Activated CD8-positive, alpha-beta T cell treated with anti-CD3 and anti-CD28 coated beads, Interleukin-2, amount 10 ng/mL, durations not matched to agents 7 days and 5 days (primary cell): Measurements from ENCODE around the gene ESYT1. TPM values are rescaled to one million over a fixed set of nuclear protein-coding genes. Genes with fewer than 3 reads are reported as not detected.
"Not testable (repeated sequence)": the region's sequence is repeated elsewhere in the genome, so short reads cannot be mapped to it uniquely, and the experiment has no call there.

Experiments used
- ATAC-seq: fragments of 150-1000 bp; cut with Tn5 transposase; one replicate; pipeline ENCODE4 v1.10.0; 2021; ENCODE audit warnings: moderate library complexity
- CTCF ChIA-PET: fragments of 350-600 bp; sonication (Branson Sonifier 250); formaldehyde crosslinking; loops from one replicate; lab custom pipeline; 2021; ENCODE audit warnings: antibody characterized with exemption; lab: Charles Lee
- POLR2A ChIA-PET: fragments of 350-600 bp; sonication (Branson Sonifier 250); formaldehyde crosslinking; loops from one replicate; lab custom pipeline; 2021; ENCODE audit warnings: antibody characterized with exemption; lab: Charles Lee
- DNase-seq: peaks from one replicate; pipeline ENCODE4 v3.0.0-alpha.2; 2020
- H3K27ac Mint-ChIP-seq: one replicate; pipeline ENCODE4 v1.8.0; 2021; ENCODE audit warnings: mild to moderate bottlenecking, mixed read lengths
- H3K27me3 Mint-ChIP-seq: one replicate; pipeline ENCODE4 v1.8.0; 2021; ENCODE audit warnings: low read depth, mixed read lengths
- H3K36me3 Mint-ChIP-seq: one replicate; pipeline ENCODE4 v1.8.0; 2021; ENCODE audit warnings: low read depth, mixed read lengths
- H3K4me1 Mint-ChIP-seq: one replicate; pipeline ENCODE4 v1.8.0; 2021; ENCODE audit warnings: low read depth, mixed read lengths
- H3K4me3 Mint-ChIP-seq: one replicate; pipeline ENCODE4 v1.8.0; 2021; ENCODE audit warnings: mild to moderate bottlenecking, mixed read lengths
- H3K9me3 Mint-ChIP-seq: one replicate; pipeline ENCODE4 v1.8.0; 2022; ENCODE audit warnings: mixed read lengths; ENCODE audit not compliant: insufficient read depth
- total RNA-seq, 2 experiments: library from RNA; stranded (reverse); gene quantifications; one replicate each; pipeline ENCODE4 v1.2.3, GENCODE V29; 2021

ESYT1 gene
- total RNA-seq, 2 experiments from 2014 or later: 317 to 333 TPM

GRCh38 chr12:56104109-56104814 is 23.8 kb upstream of the ESYT1 start, which contains the start of gene PA2G4:
Gene PA2G4 (plus strand): TSS chr12:56104559. CDS start chr12:56104738, 179 bp downstream.
- ATAC-seq: peak; percentile 94
- H3K4me1 Mint-ChIP-seq: peaks cover 64% of the 10 kb centered on the region
- no peaks in the 10 kb centered on the region for H3K27me3 Mint-ChIP-seq

GRCh38 chr12:56104815-56105608 is 23.1 kb upstream of the ESYT1 start:
- peak; percentile 46 for DNase-seq
- Mint-ChIP-seq H3K27ac (peak overlapping the region; percentile 98), H3K27me3 (no peaks in the 10 kb centered on the region), H3K9me3 (no peaks in the 10 kb centered on the region), H3K4me1 (peaks cover 62% of the 10 kb centered on the region), H3K36me3 (peaks cover 54% of the 10 kb centered on the region), H3K4me3 (peak overlapping the region; percentile 100)
- POLR2A ChIA-PET: interaction anchor here (0.8 to 4.5 kb wide), 15 partner anchors 8 to 234 kb away, joined by 3 to 105 read pairs (median 5); partner anchors contain the start of genes ERBB3, ESYT1, IL23A and MYL6
- CTCF ChIA-PET: interaction anchor here (0.6 to 13.1 kb wide), 18 partner anchors 11 to 367 kb away, joined by 3 to 88 read pairs (median 6); partner anchors contain the start of genes DNAJC14, ERBB3, ESYT1 and RNF41
- peak; percentile 8 for ATAC-seq

More at GRCh38 chr12:56104109-56104814, 23.8 kb upstream of the ESYT1 start, which contains the start of gene PA2G4:
- ChIA-PET POLR2A (interaction anchor here (0.6 to 4.5 kb wide), 27 partner anchors 9 to 1824 kb away, joined by 3 to 105 read pairs (median 4); partner anchors contain the start of genes ERBB3, ESYT1, HNRNPA1 and IL23A), CTCF (interaction anchor here (0.5 to 13.1 kb wide), 16 partner anchors 10 to 366 kb away, joined by 3 to 88 read pairs (median 8); partner anchors contain the start of genes ERBB3, ESYT1, RNF41 and RPL41)
- peak within 1 kb of the TSS; percentile 100 for H3K4me3 Mint-ChIP-seq
- peak within 1 kb of the TSS; percentile 98 for H3K27ac Mint-ChIP-seq
- H3K36me3 Mint-ChIP-seq: peaks cover 52% of the 10 kb centered on the region
- peak; percentile 99 for DNase-seq
- H3K9me3 Mint-ChIP-seq: no peaks in the 10 kb centered on the region

- ChIA-PET CTCF (interaction anchor here (0.6 to 13.1 kb wide), 10 partner anchors 10 to 276 kb away, joined by 3 to 88 read pairs (median 4); partner anchors contain the start of genes DNAJC14, ERBB3, RPL41 and ZC3H10), POLR2A (interaction anchor here (0.8 to 4.5 kb wide), 5 partner anchors 8 to 174 kb away, joined by 3 to 105 read pairs (median 6); partner anchors contain the start of genes ESYT1, RPL41, SMARCC2 and ZC3H10)
- peaks cover 58% of the 10 kb centered on the region for H3K36me3 Mint-ChIP-seq
- H3K9me3 Mint-ChIP-seq: no peaks in the 10 kb centered on the region
- peaks cover 60% of the 10 kb centered on the region for H3K4me1 Mint-ChIP-seq
- H3K27me3 Mint-ChIP-seq: no peaks in the 10 kb centered on the region
- no peak for ATAC-seq
- DNase-seq: no peak
- peak overlapping the region; percentile 100 for H3K4me3 Mint-ChIP-seq
- H3K27ac Mint-ChIP-seq: peak overlapping the region; percentile 98
Observed at GRCh38 chr12:56105609-56105902, 22.5 kb upstream of the ESYT1 start.

- no peak overlapping the region for H3K4me3 Mint-ChIP-seq
- no peaks in the 10 kb centered on the region for H3K27me3 Mint-ChIP-seq
- peak overlapping the region; percentile 64 for H3K27ac Mint-ChIP-seq
- ATAC-seq (no peak), DNase-seq (no peak)
- no peaks in the 10 kb centered on the region for H3K9me3 Mint-ChIP-seq
- ChIA-PET POLR2A (interaction anchor here (1.2 kb wide), 1 partner anchor 11 kb away, joined by 5 read pairs; the partner anchor contains the start of gene ZC3H10), CTCF (interaction anchor here (1.1 to 13.1 kb wide), 8 partner anchors 8 to 110 kb away, joined by 3 to 88 read pairs (median 5); partner anchors contain the start of genes SUOX and ZC3H10)
- H3K36me3 Mint-ChIP-seq: peaks cover 71% of the 10 kb centered on the region
- peaks cover 46% of the 10 kb centered on the region for H3K4me1 Mint-ChIP-seq
Observed at GRCh38 chr12:56107242-56107641, 20.8 kb upstream of the ESYT1 start.

- DNase-seq: no peak
- Mint-ChIP-seq H3K27ac (no peak overlapping the region), H3K4me1 (peaks cover 33% of the 10 kb centered on the region), H3K4me3 (no peak overlapping the region), H3K36me3 (peaks cover 84% of the 10 kb centered on the region), H3K27me3 (no peaks in the 10 kb centered on the region), H3K9me3 (no peaks in the 10 kb centered on the region)
- no peak for ATAC-seq
- POLR2A ChIA-PET: interaction anchor here (0.5 kb wide), 1 partner anchor 143 kb away, joined by 3 read pairs; no protein-coding TSS in a partner anchor
- CTCF ChIA-PET: interaction anchor here (13.1 kb wide), 1 partner anchor 65 kb away, joined by 88 read pairs; no protein-coding TSS in a partner anchor
Observed at GRCh38 chr12:56110571-56110970, 17.5 kb upstream of the ESYT1 start.

GRCh38 chr12:56114084-56114483 is 14.0 kb upstream of the ESYT1 start:
- H3K27me3 Mint-ChIP-seq: no peaks in the 10 kb centered on the region
- peak overlapping the region; percentile 24 for H3K27ac Mint-ChIP-seq
- ChIA-PET CTCF (interaction anchor here (0.7 to 13.1 kb wide), 2 partner anchors 10 to 68 kb away, joined by 3 to 88 read pairs; no protein-coding TSS in a partner anchor), POLR2A (no interaction called here)
- peaks cover 23% of the 10 kb centered on the region for H3K4me1 Mint-ChIP-seq
- H3K9me3 Mint-ChIP-seq: no peaks in the 10 kb centered on the region
- H3K36me3 Mint-ChIP-seq: peaks cover 72% of the 10 kb centered on the region
- H3K4me3 Mint-ChIP-seq: no peak overlapping the region
- no peak for ATAC-seq
- DNase-seq: no peak

GRCh38 chr12:56115329-56115728 is 12.7 kb upstream of the ESYT1 start:
- DNase-seq: no peak
- peaks cover 35% of the 10 kb centered on the region for H3K4me1 Mint-ChIP-seq
- H3K9me3 Mint-ChIP-seq: no peaks in the 10 kb centered on the region
- no peak for ATAC-seq
- peaks cover 63% of the 10 kb centered on the region for H3K36me3 Mint-ChIP-seq
- CTCF ChIA-PET: interaction anchor here (0.7 to 4.9 kb wide), 10 partner anchors 8 to 185 kb away, joined by 3 to 58 read pairs (median 5); partner anchors contain the start of genes ESYT1 and PA2G4
- POLR2A ChIA-PET: interaction anchor here (0.6 to 5.0 kb wide), 3 partner anchors 12 to 157 kb away, joined by 3 to 105 read pairs (median 10); partner anchors contain the start of gene PA2G4
- H3K27ac Mint-ChIP-seq: peak overlapping the region; percentile 100
- H3K4me3 Mint-ChIP-seq: peak overlapping the region; percentile 100
- H3K27me3 Mint-ChIP-seq: no peaks in the 10 kb centered on the region

GRCh38 chr12:56116267-56117081 is 11.6 kb upstream of the ESYT1 start, which contains the start of gene RPL41:
Gene RPL41 (plus strand): TSS chr12:56116633.
- Mint-ChIP-seq H3K36me3 (peaks cover 60% of the 10 kb centered on the region), H3K4me3 (peak within 1 kb of the TSS; percentile 100), H3K9me3 (no peaks in the 10 kb centered on the region), H3K4me1 (peaks cover 39% of the 10 kb centered on the region), H3K27me3 (no peaks in the 10 kb centered on the region), H3K27ac (peak within 1 kb of the TSS; percentile 100)
- DNase-seq (peak; percentile 96), ATAC-seq (peak; percentile 30)
- POLR2A ChIA-PET: interaction anchor here (0.6 to 5.2 kb wide), 15 partner anchors 8 to 378 kb away, joined by 3 to 105 read pairs (median 5); partner anchors contain the start of genes ESYT1, MYL6, ORMDL2 and PA2G4
- CTCF ChIA-PET: interaction anchor here (0.8 to 4.9 kb wide), 15 partner anchors 9 to 378 kb away, joined by 3 to 122 read pairs (median 12); partner anchors contain the start of genes ESYT1, MYL6B, PA2G4 and RNF41

GRCh38 chr12:56117082-56117706 is 10.9 kb upstream of the ESYT1 start:
- H3K4me1 Mint-ChIP-seq: peaks cover 39% of the 10 kb centered on the region
- not testable (repeated sequence) for H3K27me3 Mint-ChIP-seq, DNase-seq, H3K9me3 Mint-ChIP-seq, ATAC-seq
- ChIA-PET POLR2A (interaction anchor here (0.6 to 5.2 kb wide), 25 partner anchors 9 to 388 kb away, joined by 3 to 105 read pairs (median 5); partner anchors contain the start of genes CD63, ESYT1, MYL6 and MYL6B), CTCF (interaction anchor here (0.6 to 4.9 kb wide), 19 partner anchors 10 to 379 kb away, joined by 3 to 122 read pairs (median 6); partner anchors contain the start of genes COQ10A, ESYT1, MYL6B and ORMDL2)
- peaks cover 55% of the 10 kb centered on the region for H3K36me3 Mint-ChIP-seq
- H3K27ac Mint-ChIP-seq: peak overlapping the region; percentile 100
- H3K4me3 Mint-ChIP-seq: peak overlapping the region; percentile 100
